ENCODE data around the gene XPO6.

XPO6 gene

GRCh38 chr16:28062847-28063521 lies 148.8 kb downstream of the XPO6 start:
- Histone ChIP-seq H3K27me3 (ENCODE audit: insufficient read depth, poor library complexity, severe bottlenecking) (peaks cover 48% of the 10 kb centered on the region), H3K4me3 (replicated peaks; ENCODE audit: insufficient read depth, low read length) (peak overlapping the region; percentile 34), H3K27ac (replicated peaks) (no peak overlapping the region)
- peak; percentile 36; the same call in 1 of the 2 replicates for TF ChIP-seq SPI1 (IDR thresholded peaks at IDR 0.05; ENCODE audit: borderline replicate concordance, low read depth)
- TF ChIP-seq, protein P1, sequence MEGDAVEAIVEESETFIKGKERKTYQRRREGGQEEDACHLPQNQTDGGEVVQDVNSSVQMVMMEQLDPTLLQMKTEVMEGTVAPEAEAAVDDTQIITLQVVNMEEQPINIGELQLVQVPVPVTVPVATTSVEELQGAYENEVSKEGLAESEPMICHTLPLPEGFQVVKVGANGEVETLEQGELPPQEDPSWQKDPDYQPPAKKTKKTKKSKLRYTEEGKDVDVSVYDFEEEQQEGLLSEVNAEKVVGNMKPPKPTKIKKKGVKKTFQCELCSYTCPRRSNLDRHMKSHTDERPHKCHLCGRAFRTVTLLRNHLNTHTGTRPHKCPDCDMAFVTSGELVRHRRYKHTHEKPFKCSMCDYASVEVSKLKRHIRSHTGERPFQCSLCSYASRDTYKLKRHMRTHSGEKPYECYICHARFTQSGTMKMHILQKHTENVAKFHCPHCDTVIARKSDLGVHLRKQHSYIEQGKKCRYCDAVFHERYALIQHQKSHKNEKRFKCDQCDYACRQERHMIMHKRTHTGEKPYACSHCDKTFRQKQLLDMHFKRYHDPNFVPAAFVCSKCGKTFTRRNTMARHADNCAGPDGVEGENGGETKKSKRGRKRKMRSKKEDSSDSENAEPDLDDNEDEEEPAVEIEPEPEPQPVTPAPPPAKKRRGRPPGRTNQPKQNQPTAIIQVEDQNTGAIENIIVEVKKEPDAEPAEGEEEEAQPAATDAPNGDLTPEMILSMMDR (IDR thresholded peaks at IDR 0.05; ENCODE audit: insufficient read depth, low read length), result no peak
- DNase-seq (ENCODE audit: low read depth in 1 of 2, low spot score in 1 of 2), result peak; percentile 45 to 73

DNA sequence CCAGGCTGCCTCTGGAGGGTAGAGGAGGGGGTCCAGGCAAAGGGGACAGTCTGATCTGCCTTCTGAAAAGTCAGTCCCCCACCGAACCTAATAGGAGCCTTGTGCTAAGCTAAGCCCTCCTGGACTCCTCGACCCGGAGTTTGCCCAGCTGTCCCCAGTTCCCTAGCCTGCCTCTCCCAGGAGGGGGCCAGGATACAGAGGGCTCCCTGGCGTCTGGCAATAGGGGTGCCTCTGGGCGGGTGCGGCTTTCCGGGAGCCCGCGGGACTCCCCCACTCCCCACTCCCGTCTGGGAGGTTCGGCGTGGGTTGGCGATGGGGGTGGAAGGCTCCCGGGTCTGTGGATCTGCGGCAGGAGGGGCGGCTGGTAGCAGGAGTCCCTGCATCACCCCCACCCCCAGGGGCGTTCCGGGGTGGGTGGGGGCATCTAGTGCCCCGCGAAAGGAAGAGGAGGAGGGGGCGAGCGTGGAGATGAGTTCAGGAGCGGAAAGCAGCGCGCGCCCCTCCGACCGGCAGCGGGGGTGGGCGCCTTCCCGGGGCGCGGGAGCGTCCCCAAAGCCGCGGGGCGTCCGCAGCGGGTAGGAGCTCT lies 149.4 kb downstream of the XPO6 start:
- H3K27me3 ChIP-seq (ENCODE audit: insufficient read depth, poor library complexity, severe bottlenecking), result peaks cover 48% of the 10 kb centered on the region
- H3K4me3 ChIP-seq (replicated peaks; ENCODE audit: insufficient read depth, low read length), result no peak overlapping the region; the same call in 1 of the 2 replicates
- no peak for TF ChIP-seq GABPA (IDR thresholded peaks at IDR 0.05; ENCODE audit: low read depth)
- no peak for TF ChIP-seq POLR2AphosphoS5 (IDR thresholded peaks at IDR 0.05; ENCODE audit: low read depth)
- TF ChIP-seq REST (IDR thresholded peaks at IDR 0.05; ENCODE audit: insufficient replicate concordance, low read depth), result no peak
- TF ChIP-seq, protein P1 (IDR thresholded peaks at IDR 0.05; ENCODE audit: insufficient read depth, low read length), result no peak
- no peak for TF ChIP-seq SPI1 (IDR thresholded peaks at IDR 0.05; ENCODE audit: borderline replicate concordance, low read depth)
- no peak overlapping the region for H3K27ac ChIP-seq (replicated peaks)
- no peak for DNase-seq (ENCODE audit: low read depth in 1 of 2, low spot score in 1 of 2)

DNA sequence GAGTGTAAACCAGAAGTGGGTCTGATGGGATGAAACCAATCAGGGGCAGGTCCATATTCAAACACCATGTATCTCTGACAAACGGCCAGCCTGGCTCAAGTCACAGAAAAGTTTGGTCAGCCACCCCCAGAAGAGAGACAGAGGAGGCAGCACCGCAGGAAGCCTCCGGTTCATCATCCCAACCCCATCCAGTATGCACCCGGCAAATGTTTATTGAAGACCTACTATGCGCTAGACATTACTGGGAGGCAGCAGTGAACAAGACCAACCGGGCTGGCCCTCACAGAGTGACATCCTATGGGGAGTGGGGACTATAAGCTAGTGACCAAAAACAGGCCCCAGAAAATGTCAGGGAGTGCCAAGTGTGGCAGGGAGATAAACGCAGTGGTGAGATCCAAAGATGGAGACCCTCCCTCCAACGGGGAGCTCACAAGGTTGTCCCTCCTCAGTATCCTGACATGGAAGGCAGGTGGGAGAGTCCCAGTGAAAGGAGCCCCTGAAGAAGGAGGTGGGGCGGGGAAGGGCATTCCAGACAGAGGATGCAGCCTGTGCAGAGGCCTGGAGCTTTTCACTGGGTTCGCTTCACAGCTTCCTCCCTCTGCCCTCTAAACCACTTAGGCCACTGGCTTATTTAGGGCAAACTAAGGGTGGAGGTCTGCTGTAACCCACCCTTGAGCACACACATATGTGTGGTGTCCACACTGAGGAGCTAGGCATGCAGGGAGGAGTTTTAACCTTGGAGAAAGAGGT lies 150.2 kb downstream of the XPO6 start:
- H3K27me3 ChIP-seq (ENCODE audit: insufficient read depth, poor library complexity, severe bottlenecking), result peaks cover 48% of the 10 kb centered on the region
- no peak for TF ChIP-seq REST (IDR thresholded peaks at IDR 0.05; ENCODE audit: insufficient replicate concordance, low read depth)
- TF ChIP-seq GABPA (IDR thresholded peaks at IDR 0.05; ENCODE audit: low read depth), result no peak
- no peak for TF ChIP-seq SPI1 (IDR thresholded peaks at IDR 0.05; ENCODE audit: borderline replicate concordance, low read depth)
- TF ChIP-seq POLR2AphosphoS5 (IDR thresholded peaks at IDR 0.05; ENCODE audit: low read depth), result no peak
- TF ChIP-seq, protein P1 (IDR thresholded peaks at IDR 0.05; ENCODE audit: insufficient read depth, low read length), result no peak
- H3K4me3 ChIP-seq (replicated peaks; ENCODE audit: insufficient read depth, low read length), result no peak overlapping the region
- no peak for DNase-seq (ENCODE audit: low read depth in 1 of 2, low spot score in 1 of 2)
- H3K27ac ChIP-seq (replicated peaks), result no peak overlapping the region

Data from HL-60 (cell line).